ENCODE data around the gene STING1. TPM values are rescaled to one million over a fixed set of nuclear protein-coding genes. Genes with fewer than 3 reads are reported as not detected.
"Not testable (repeated sequence)": the region's sequence is repeated elsewhere in the genome, so short reads cannot be mapped to it uniquely, and the experiment has no call there.

STING1 gene
- total RNA-seq, 1 donor from 2014 or later = 0.07 TPM

GRCh38 chr5:139486201-139486600 lies 3.6 kb upstream of the STING1 start:
- Histone ChIP-seq H3K79me2 (ENCODE audit: low read depth) (no peaks in the 10 kb centered on the region), H3K4me2 (peak overlapping the region; percentile 4), H4K20me1 (ENCODE audit: low read depth) (no peaks in the 10 kb centered on the region), H3K4me1 (peaks cover 10% of the 10 kb centered on the region), H3K27ac (no peak overlapping the region), H3K9me3 (ENCODE audit: low read depth) (no peaks in the 10 kb centered on the region), H2AFZ (replicated peaks) (peak overlapping the region; percentile 80), H3K4me3 (no peak overlapping the region), H3K9ac (no peak overlapping the region), H3F3A (ENCODE audit: low read depth) (no peaks in the 10 kb centered on the region), H3K27me3 (no peaks in the 10 kb centered on the region), H3K36me3 (no peaks in the 10 kb centered on the region)
- H3K27me3 Mint-ChIP-seq (ENCODE audit: insufficient read depth, low read depth) = peaks cover 16% of the 10 kb centered on the region
- no peak overlapping the region for H3K4me3 Mint-ChIP-seq
- H3K4me1 Mint-ChIP-seq = peaks cover 15% of the 10 kb centered on the region
- H3K36me3 Mint-ChIP-seq = no peaks in the 10 kb centered on the region
- peak; percentile 49 for DNase-seq (ENCODE audit: low spot score)
- TF ChIP-seq CTCF (IDR thresholded peaks at IDR 0.05) (no peak), EZH2 (IDR thresholded peaks at IDR 0.05) (no peak), EZH2phosphoT487 (IDR thresholded peaks at IDR 0.05) (no peak)
- H3K9me3 Mint-ChIP-seq = no peaks in the 10 kb centered on the region
- no peak overlapping the region for H3K27ac Mint-ChIP-seq

GRCh38 chr5:139482890-139483208 lies 291 bp upstream of the STING1 start:
- not testable (repeated sequence) for H3K9me3 ChIP-seq (ENCODE audit: low read depth); H4K20me1 ChIP-seq (ENCODE audit: low read depth); H3K36me3 ChIP-seq; H3K27me3 ChIP-seq; H3K4me2 ChIP-seq; H3K36me3 Mint-ChIP-seq; H3K27ac Mint-ChIP-seq; H3K9me3 Mint-ChIP-seq; DNase-seq (ENCODE audit: low spot score); H3K79me2 ChIP-seq (ENCODE audit: low read depth); H3K4me1 ChIP-seq; H3K4me3 Mint-ChIP-seq; H3K4me3 ChIP-seq; H3K9ac ChIP-seq; H3K27ac ChIP-seq; H2AFZ ChIP-seq (replicated peaks); H3F3A ChIP-seq (ENCODE audit: low read depth)
- Mint-ChIP-seq H3K4me1 (peaks cover 24% of the 10 kb centered on the region), H3K27me3 (ENCODE audit: insufficient read depth, low read depth) (peaks cover 12% of the 10 kb centered on the region)

- Mint-ChIP-seq H3K4me3 (no peak overlapping the region), H3K27ac (no peak overlapping the region), H3K27me3 (ENCODE audit: insufficient read depth, low read depth) (peaks cover 10% of the 10 kb centered on the region), H3K9me3 (no peaks in the 10 kb centered on the region), H3K36me3 (no peaks in the 10 kb centered on the region), H3K4me1 (peaks cover 21% of the 10 kb centered on the region)
- Histone ChIP-seq H3K36me3 (no peaks in the 10 kb centered on the region), H4K20me1 (ENCODE audit: low read depth) (no peaks in the 10 kb centered on the region), H3K27ac (no peak overlapping the region), H3K79me2 (ENCODE audit: low read depth) (no peaks in the 10 kb centered on the region), H3K9me3 (ENCODE audit: low read depth) (no peaks in the 10 kb centered on the region), H3K4me2 (no peak overlapping the region), H3K9ac (no peak overlapping the region), H2AFZ (replicated peaks) (no peak overlapping the region), H3F3A (ENCODE audit: low read depth) (no peaks in the 10 kb centered on the region), H3K4me1 (peaks cover 7% of the 10 kb centered on the region), H3K27me3 (no peaks in the 10 kb centered on the region), H3K4me3 (no peak overlapping the region)
- DNase-seq (ENCODE audit: low spot score) = no peak
- TF ChIP-seq CTCF (IDR thresholded peaks at IDR 0.05) (no peak), EZH2 (IDR thresholded peaks at IDR 0.05) (no peak), EZH2phosphoT487 (IDR thresholded peaks at IDR 0.05) (no peak)
Observed at GRCh38 chr5:139481580-139482049, 943 bp downstream of the STING1 start.

DNA sequence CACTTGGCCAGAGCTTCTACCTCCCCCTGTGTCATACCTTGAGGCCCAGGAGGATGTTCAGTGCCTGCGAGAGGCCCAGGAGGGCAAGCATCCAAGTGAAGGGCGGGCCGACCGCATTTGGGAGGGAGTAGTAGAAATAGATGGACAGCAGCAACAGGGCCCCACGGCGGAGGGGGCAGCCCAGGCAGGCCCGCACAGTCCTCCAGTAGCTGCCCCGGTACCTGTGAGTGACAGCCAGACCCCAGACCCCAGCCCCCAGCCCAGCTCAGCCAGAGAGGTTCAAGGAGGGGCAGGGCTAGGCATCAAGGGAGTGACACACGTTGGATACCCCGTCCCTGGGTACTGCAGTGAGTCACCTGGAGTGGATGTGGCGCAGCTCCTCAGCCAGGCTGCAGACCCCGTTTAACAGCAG lies 1.4 kb downstream of the STING1 start:
- Histone ChIP-seq H3F3A (ENCODE audit: low read depth) (no peaks in the 10 kb centered on the region), H3K4me2 (no peak overlapping the region), H3K27ac (no peak overlapping the region), H3K4me1 (peaks cover 2% of the 10 kb centered on the region), H3K36me3 (no peaks in the 10 kb centered on the region), H3K9me3 (ENCODE audit: low read depth) (no peaks in the 10 kb centered on the region), H2AFZ (replicated peaks) (no peak overlapping the region), H3K27me3 (no peaks in the 10 kb centered on the region), H3K79me2 (ENCODE audit: low read depth) (no peaks in the 10 kb centered on the region), H3K4me3 (no peak overlapping the region), H3K9ac (no peak overlapping the region), H4K20me1 (ENCODE audit: low read depth) (no peaks in the 10 kb centered on the region)
- no peaks in the 10 kb centered on the region for H3K9me3 Mint-ChIP-seq
- peaks cover 17% of the 10 kb centered on the region for H3K4me1 Mint-ChIP-seq
- H3K4me3 Mint-ChIP-seq = no peak overlapping the region
- H3K27ac Mint-ChIP-seq = no peak overlapping the region
- DNase-seq (ENCODE audit: low spot score) = no peak
- peaks cover 10% of the 10 kb centered on the region for H3K27me3 Mint-ChIP-seq (ENCODE audit: insufficient read depth, low read depth)
- TF ChIP-seq CTCF (IDR thresholded peaks at IDR 0.05) (no peak), EZH2 (IDR thresholded peaks at IDR 0.05) (no peak), EZH2phosphoT487 (IDR thresholded peaks at IDR 0.05) (no peak)
- no peaks in the 10 kb centered on the region for H3K36me3 Mint-ChIP-seq

DNA sequence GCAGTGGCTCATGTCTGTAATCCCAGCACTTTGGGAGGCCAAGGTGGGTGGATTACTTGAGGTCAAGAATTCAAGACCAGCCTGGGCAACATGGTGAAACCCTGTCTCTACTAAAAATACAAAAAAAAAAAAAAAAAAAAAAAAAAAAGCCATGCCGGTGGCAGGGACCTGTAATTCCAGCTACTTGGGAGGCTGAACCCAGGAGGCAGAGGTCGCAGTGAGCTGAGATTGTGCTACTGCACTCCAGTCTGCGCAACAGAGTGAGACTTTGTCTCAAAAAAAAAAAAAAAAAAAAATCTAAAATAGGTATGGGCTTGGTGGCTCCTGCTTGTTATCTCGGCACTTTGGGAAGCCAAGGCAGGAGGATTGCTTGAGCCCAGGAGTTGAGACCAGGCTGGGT lies 2.8 kb downstream of the STING1 start:
- not testable (repeated sequence) for H3K36me3 Mint-ChIP-seq; H2AFZ ChIP-seq (replicated peaks); H3K27ac Mint-ChIP-seq; H3K9me3 Mint-ChIP-seq; H3K4me3 ChIP-seq; H3F3A ChIP-seq (ENCODE audit: low read depth); DNase-seq (ENCODE audit: low spot score); H3K4me3 Mint-ChIP-seq; H4K20me1 ChIP-seq (ENCODE audit: low read depth); H3K27ac ChIP-seq; H3K4me1 ChIP-seq; H3K27me3 ChIP-seq; H3K9ac ChIP-seq; H3K36me3 ChIP-seq; H3K4me2 ChIP-seq; H3K27me3 Mint-ChIP-seq (ENCODE audit: insufficient read depth, low read depth); H3K79me2 ChIP-seq (ENCODE audit: low read depth); H3K9me3 ChIP-seq (ENCODE audit: low read depth)
- H3K4me1 Mint-ChIP-seq = peaks cover 20% of the 10 kb centered on the region

- not testable (repeated sequence) for H3K27me3 ChIP-seq; H4K20me1 ChIP-seq (ENCODE audit: low read depth); H3K4me1 ChIP-seq; H3K9me3 ChIP-seq (ENCODE audit: low read depth); DNase-seq (ENCODE audit: low spot score); H3K4me2 ChIP-seq; H2AFZ ChIP-seq (replicated peaks); H3K36me3 ChIP-seq; H3K9ac ChIP-seq; H3K27me3 Mint-ChIP-seq (ENCODE audit: insufficient read depth, low read depth); H3K9me3 Mint-ChIP-seq; H3K4me3 Mint-ChIP-seq; H3K36me3 Mint-ChIP-seq; H3K4me3 ChIP-seq; H3K27ac ChIP-seq; H3K79me2 ChIP-seq (ENCODE audit: low read depth); H3F3A ChIP-seq (ENCODE audit: low read depth)
- H3K4me1 Mint-ChIP-seq = peaks cover 19% of the 10 kb centered on the region
- H3K27ac Mint-ChIP-seq = peak overlapping the region; percentile 76
Observed at GRCh38 chr5:139478657-139479423, 3.7 kb downstream of the STING1 start.
